H1 (cell line): ENCODE results near the gene BSG.

ENCODE experiments used
- HDAC6 ChIP-seq: IDR thresholded peaks from one replicate; pipeline ENCODE4 v1.7.1; 2012; ENCODE audit warnings: low read depth, mild to moderate bottlenecking, inconsistent platforms, low read length, moderate library complexity
- KDM1A ChIP-seq: fragments of 200-600, 300-600 bp; sonication (generic); IDR thresholded peaks from 2 replicates; pipeline ENCODE4 v1.7.1; 2016; ENCODE audit warnings: mild to moderate bottlenecking, low read length, borderline replicate concordance
- KDM5A ChIP-seq: fragments of 200-600 bp; IDR thresholded peaks from 2 replicates; pipeline ENCODE4 v1.7.1; 2012; ENCODE audit warnings: mild to moderate bottlenecking, low read length, inconsistent platforms, mixed read lengths
- POLR2AphosphoS5 ChIP-seq: IDR thresholded peaks from 2 replicates; pipeline ENCODE4 v1.6.1; 2011; ENCODE audit warnings: low read depth, low read length
- SIX5 ChIP-seq: IDR thresholded peaks from 2 replicates; pipeline ENCODE4 v1.6.1; 2011; ENCODE audit warnings: mild to moderate bottlenecking, low read depth, low read length
- SP4 ChIP-seq: IDR thresholded peaks from 2 replicates; pipeline ENCODE4 v1.6.1; 2012; ENCODE audit warnings: low read length, inconsistent platforms
- TAF1 ChIP-seq: IDR thresholded peaks from 2 replicates; pipeline ENCODE4 v1.6.1; 2011; ENCODE audit warnings: mild to moderate bottlenecking, low read depth, low read length
- YY1 ChIP-seq: IDR thresholded peaks from 2 replicates; pipeline ENCODE4 v1.6.1; 2011; ENCODE audit warnings: low read depth, mild to moderate bottlenecking, low read length
- TF ChIP-seq, protein P1 (sequence below), 3 experiments: IDR thresholded peaks; 1 replicate in 2 of 3; 2 replicates in 1 of 3; pipeline versions ENCODE4 v1.5.1 to v1.6.1; 2011; ENCODE audit warnings: low read length in 3 of 3, mild to moderate bottlenecking in 3 of 3, inconsistent platforms in 2 of 3, low read depth in 1 of 3, moderate library complexity in 1 of 3; ENCODE audit not compliant: insufficient read depth in 1 of 3; ENCODE audit errors: control extremely low read depth in 1 of 3
- TF ChIP-seq, protein P2 (sequence below): IDR thresholded peaks from 2 replicates; pipeline ENCODE4 v1.6.1; 2012; ENCODE audit warnings: low read length, inconsistent platforms
- TF ChIP-seq, protein P3 (sequence below): IDR thresholded peaks from 2 replicates; pipeline ENCODE4 v1.6.1; 2011; ENCODE audit warnings: low read length, improper control_type of control experiment
- TF ChIP-seq, protein P4 (sequence below): IDR thresholded peaks from 2 replicates; pipeline ENCODE4 v1.6.1; 2011; ENCODE audit warnings: low read depth, mild to moderate bottlenecking, low read length; ENCODE audit not compliant: insufficient read depth

DNA sequence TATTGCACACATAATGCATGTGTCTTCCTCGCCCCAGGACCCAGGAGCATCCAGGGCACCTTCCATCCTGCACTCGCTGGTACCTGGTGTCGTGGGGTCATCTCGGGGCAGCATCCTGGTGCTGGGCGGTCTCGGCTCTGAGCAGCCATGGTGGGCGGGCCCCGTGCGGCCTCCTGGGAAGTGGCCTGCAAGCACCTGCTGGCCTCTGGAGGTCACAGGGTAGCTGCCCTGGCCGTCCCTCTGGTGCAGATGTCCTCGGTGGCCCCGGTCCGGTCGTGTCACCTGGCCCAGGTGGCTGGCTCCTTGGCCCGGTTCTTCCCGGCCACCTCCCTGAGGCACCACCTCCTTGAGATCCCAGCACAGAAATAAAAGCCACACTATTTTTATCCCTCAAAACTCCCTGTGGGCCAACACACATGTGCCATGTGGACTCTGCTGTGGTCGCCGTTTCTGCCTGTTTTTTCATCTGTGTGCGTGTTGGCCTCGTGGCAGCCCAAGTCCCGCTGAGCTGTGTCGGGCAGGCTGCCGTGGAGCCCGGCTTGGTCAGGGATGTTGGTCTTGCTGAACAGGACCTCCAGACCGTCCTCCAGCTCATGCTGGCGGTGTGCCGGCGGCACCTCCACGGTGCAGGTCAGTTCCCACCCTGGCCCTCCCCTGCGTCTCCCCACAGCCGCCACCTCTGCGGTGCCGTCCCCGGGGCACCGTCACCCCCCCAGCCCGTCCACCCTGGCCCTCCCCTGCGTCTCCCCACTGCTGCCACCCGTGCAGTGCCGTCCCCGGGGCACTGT lies 33.6 kb upstream of the BSG start:
- TF ChIP-seq KDM5A (no peak), TAF1 (no peak), SP4 (no peak), HDAC6 (no peak), KDM1A (no peak), SIX5 (no peak), YY1 (no peak), POLR2AphosphoS5 (no peak)
- TF ChIP-seq, protein P1, sequence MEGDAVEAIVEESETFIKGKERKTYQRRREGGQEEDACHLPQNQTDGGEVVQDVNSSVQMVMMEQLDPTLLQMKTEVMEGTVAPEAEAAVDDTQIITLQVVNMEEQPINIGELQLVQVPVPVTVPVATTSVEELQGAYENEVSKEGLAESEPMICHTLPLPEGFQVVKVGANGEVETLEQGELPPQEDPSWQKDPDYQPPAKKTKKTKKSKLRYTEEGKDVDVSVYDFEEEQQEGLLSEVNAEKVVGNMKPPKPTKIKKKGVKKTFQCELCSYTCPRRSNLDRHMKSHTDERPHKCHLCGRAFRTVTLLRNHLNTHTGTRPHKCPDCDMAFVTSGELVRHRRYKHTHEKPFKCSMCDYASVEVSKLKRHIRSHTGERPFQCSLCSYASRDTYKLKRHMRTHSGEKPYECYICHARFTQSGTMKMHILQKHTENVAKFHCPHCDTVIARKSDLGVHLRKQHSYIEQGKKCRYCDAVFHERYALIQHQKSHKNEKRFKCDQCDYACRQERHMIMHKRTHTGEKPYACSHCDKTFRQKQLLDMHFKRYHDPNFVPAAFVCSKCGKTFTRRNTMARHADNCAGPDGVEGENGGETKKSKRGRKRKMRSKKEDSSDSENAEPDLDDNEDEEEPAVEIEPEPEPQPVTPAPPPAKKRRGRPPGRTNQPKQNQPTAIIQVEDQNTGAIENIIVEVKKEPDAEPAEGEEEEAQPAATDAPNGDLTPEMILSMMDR (IDR thresholded peaks at IDR 0.05; ENCODE audit: control extremely low read depth in 1 of 3, insufficient read depth in 1 of 3, low read depth in 1 of 3, low read length in 3 of 3): no peak
- TF ChIP-seq, protein P2, sequence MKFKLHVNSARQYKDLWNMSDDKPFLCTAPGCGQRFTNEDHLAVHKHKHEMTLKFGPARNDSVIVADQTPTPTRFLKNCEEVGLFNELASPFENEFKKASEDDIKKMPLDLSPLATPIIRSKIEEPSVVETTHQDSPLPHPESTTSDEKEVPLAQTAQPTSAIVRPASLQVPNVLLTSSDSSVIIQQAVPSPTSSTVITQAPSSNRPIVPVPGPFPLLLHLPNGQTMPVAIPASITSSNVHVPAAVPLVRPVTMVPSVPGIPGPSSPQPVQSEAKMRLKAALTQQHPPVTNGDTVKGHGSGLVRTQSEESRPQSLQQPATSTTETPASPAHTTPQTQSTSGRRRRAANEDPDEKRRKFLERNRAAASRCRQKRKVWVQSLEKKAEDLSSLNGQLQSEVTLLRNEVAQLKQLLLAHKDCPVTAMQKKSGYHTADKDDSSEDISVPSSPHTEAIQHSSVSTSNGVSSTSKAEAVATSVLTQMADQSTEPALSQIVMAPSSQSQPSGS: no peak
- TF ChIP-seq, protein P3, sequence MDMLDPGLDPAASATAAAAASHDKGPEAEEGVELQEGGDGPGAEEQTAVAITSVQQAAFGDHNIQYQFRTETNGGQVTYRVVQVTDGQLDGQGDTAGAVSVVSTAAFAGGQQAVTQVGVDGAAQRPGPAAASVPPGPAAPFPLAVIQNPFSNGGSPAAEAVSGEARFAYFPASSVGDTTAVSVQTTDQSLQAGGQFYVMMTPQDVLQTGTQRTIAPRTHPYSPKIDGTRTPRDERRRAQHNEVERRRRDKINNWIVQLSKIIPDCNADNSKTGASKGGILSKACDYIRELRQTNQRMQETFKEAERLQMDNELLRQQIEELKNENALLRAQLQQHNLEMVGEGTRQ: no peak
- TF ChIP-seq, protein P4, sequence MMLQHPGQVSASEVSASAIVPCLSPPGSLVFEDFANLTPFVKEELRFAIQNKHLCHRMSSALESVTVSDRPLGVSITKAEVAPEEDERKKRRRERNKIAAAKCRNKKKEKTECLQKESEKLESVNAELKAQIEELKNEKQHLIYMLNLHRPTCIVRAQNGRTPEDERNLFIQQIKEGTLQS: no peak
